ENCODE results near the gene FHOD3. TPM values are rescaled to one million over a fixed set of nuclear protein-coding genes. Genes with fewer than 3 reads are reported as not detected.
"Not testable (repeated sequence)": the region's sequence is repeated elsewhere in the genome, so short reads cannot be mapped to it uniquely, and the experiment has no call there.

FHOD3 gene
- total and polyA plus RNA-seq, 2 of the 13 experiments (the other 11 are each of a cell fraction or from before 2014, with no cell fraction given): 0.07 TPM; not detected in 1

DNA sequence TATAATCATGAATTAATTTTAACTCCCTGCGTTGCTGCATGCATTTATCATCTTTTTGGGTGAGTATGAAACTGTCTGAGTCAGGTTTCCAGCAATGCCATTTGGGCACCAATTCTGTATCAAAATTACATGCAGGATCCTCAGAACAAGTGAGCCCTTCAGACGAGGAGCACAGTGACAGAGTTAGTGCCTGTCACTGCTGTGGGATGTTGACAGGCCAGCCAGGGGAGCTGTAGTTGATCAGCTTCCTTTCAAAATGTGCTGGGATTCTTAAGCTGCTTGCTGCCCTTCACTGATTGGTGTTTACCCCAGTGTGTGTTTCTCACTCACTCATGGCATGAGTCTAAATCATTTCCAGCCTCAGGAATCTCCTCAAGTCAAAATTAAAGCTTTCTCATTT lies 422.1 kb downstream of the FHOD3 start:
- ATAC-seq (no peak), FAIRE-seq (no peak), DNase-seq (ENCODE audit: low spot score) (no peak)
- TF ChIP-seq ARNT2 (CRISPR knock-in tag; IDR thresholded peaks at IDR 0.05; ENCODE audit: low read depth) (no peak), SMAD3 (CRISPR knock-in tag; IDR thresholded peaks at IDR 0.05) (no peak), NBN (conservative IDR thresholded peaks at IDR 0.05) (no peak), KLF9 (CRISPR knock-in tag; IDR thresholded peaks at IDR 0.05; ENCODE audit: low read depth) (no peak), NRL (CRISPR knock-in tag; IDR thresholded peaks at IDR 0.05; ENCODE audit: borderline replicate concordance) (no peak), ZNF101 (CRISPR knock-in tag; IDR thresholded peaks at IDR 0.05; ENCODE audit: borderline replicate concordance, low read depth) (no peak), ZNF44 (CRISPR knock-in tag; IDR thresholded peaks at IDR 0.05) (no peak), JUNB (CRISPR knock-in tag; IDR thresholded peaks at IDR 0.05; ENCODE audit: borderline replicate concordance) (no peak)
- TF ChIP-seq, protein P1, sequence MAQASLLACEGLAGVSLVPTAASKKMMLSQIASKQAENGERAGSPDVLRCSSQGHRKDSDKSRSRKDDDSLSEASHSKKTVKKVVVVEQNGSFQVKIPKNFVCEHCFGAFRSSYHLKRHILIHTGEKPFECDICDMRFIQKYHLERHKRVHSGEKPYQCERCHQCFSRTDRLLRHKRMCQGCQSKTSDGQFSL (CRISPR knock-in tag; IDR thresholded peaks at IDR 0.05): no peak
- TF ChIP-seq, protein P2, sequence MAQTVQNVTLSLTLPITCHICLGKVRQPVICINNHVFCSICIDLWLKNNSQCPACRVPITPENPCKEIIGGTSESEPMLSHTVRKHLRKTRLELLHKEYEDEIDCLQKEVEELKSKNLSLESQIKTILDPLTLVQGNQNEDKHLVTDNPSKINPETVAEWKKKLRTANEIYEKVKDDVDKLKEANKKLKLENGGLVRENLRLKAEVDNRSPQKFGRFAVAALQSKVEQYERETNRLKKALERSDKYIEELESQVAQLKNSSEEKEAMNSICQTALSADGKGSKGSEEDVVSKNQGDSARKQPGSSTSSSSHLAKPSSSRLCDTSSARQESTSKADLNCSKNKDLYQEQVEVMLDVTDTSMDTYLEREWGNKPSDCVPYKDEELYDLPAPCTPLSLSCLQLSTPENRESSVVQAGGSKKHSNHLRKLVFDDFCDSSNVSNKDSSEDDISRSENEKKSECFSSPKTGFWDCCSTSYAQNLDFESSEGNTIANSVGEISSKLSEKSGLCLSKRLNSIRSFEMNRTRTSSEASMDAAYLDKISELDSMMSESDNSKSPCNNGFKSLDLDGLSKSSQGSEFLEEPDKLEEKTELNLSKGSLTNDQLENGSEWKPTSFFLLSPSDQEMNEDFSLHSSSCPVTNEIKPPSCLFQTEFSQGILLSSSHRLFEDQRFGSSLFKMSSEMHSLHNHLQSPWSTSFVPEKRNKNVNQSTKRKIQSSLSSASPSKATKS (CRISPR knock-in tag; IDR thresholded peaks at IDR 0.05): no peak
- TF ChIP-seq, protein P3, sequence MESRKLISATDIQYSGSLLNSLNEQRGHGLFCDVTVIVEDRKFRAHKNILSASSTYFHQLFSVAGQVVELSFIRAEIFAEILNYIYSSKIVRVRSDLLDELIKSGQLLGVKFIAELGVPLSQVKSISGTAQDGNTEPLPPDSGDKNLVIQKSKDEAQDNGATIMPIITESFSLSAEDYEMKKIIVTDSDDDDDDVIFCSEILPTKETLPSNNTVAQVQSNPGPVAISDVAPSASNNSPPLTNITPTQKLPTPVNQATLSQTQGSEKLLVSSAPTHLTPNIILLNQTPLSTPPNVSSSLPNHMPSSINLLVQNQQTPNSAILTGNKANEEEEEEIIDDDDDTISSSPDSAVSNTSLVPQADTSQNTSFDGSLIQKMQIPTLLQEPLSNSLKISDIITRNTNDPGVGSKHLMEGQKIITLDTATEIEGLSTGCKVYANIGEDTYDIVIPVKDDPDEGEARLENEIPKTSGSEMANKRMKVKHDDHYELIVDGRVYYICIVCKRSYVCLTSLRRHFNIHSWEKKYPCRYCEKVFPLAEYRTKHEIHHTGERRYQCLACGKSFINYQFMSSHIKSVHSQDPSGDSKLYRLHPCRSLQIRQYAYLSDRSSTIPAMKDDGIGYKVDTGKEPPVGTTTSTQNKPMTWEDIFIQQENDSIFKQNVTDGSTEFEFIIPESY (CRISPR knock-in tag; IDR thresholded peaks at IDR 0.05): no peak
- Histone ChIP-seq H3K79me2 (ENCODE audit: insufficient read depth, low read length) (no peaks in the 10 kb centered on the region), H3K27me3 (ENCODE audit: control insufficient read depth in 1 of 2, insufficient read depth in 2 of 2, low read length in 2 of 2) (peaks cover 2 to 35% of the 10 kb centered on the region in 2 experiments; a peak in 1 of 5 replicates), H3K27ac (ENCODE audit: extremely low read length, insufficient read depth, low read length) (no peak overlapping the region), H3K9ac (ENCODE audit: insufficient read depth, low read depth, low read length) (no peak overlapping the region), H3K4me1 (ENCODE audit: insufficient read depth, low read length) (no peaks in the 10 kb centered on the region), H4K20me1 (ENCODE audit: insufficient read depth, low read length) (no peaks in the 10 kb centered on the region), H2AFZ (ENCODE audit: low read length) (no peak overlapping the region), H3K4me3 (replicated peaks in 1 of 3; ENCODE audit: insufficient read depth in 1 of 3, low read depth in 2 of 3, low read length in 3 of 3) (no peak overlapping the region), H3K9me3 (ENCODE audit: low read length) (no peaks in the 10 kb centered on the region), H3K36me3 (replicated peaks in 1 of 2; ENCODE audit: control insufficient read depth in 1 of 2, insufficient read depth in 2 of 2, low read length in 2 of 2) (no peaks in the 10 kb centered on the region), H3K4me2 (ENCODE audit: low read depth, low read length) (no peak overlapping the region)
- intact Hi-C loops (cut with micrococcal nuclease; ENCODE audit: unreplicated experiment) (no loop called here), in situ Hi-C loops (cut with HindIII; ENCODE audit: extremely low pct_ligation_motif_present, low pct_unique_long_range_greater_than_20kb) (no loop called here)
- POLR2A ChIA-PET: no interaction called here
- CTCF ChIA-PET (ENCODE audit: low intra/inter-chr PET ratio, low total read pairs): no interaction called here
- BruUV-seq (replicated peaks): no TSS peak
- 2% methylated on average over 2 of the region's 2 CpGs for WGBS (ENCODE audit: low lambda C conversion rate)

DNA sequence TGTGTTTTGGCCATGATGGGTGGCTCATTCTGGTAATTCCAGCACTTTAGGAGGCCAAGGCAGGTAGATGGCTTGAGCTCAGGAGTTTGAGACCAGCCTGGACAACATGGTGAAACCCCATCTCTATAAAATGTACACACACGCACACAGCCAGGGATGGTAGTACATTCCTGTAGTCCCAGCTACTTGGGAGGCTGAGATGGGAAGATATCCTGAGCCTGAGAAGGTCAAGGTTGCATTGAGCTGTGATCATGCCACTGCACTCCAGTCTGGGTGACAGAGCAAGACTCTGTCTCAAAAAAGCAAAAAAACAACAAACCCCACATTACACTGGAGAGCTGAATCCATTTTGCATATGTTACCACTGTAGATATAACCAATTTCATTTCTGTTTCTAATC lies 423.8 kb downstream of the FHOD3 start:
- H3K4me1 ChIP-seq (ENCODE audit: insufficient read depth, low read length); ATAC-seq; H2AFZ ChIP-seq (ENCODE audit: low read length); DNase-seq (ENCODE audit: low spot score); H3K9ac ChIP-seq (ENCODE audit: insufficient read depth, low read depth, low read length); H3K36me3 ChIP-seq (replicated peaks in 1 of 2; ENCODE audit: control insufficient read depth in 1 of 2, insufficient read depth in 2 of 2, low read length in 2 of 2); H3K9me3 ChIP-seq (ENCODE audit: low read length); in situ Hi-C loops (cut with HindIII; ENCODE audit: extremely low pct_ligation_motif_present, low pct_unique_long_range_greater_than_20kb); FAIRE-seq; H3K4me2 ChIP-seq (ENCODE audit: low read depth, low read length); H3K79me2 ChIP-seq (ENCODE audit: insufficient read depth, low read length); H3K27ac ChIP-seq (ENCODE audit: extremely low read length, insufficient read depth, low read length); intact Hi-C loops (cut with micrococcal nuclease; ENCODE audit: unreplicated experiment); CTCF ChIA-PET (ENCODE audit: low intra/inter-chr PET ratio, low total read pairs); BruUV-seq (replicated peaks); POLR2A ChIA-PET; H4K20me1 ChIP-seq (ENCODE audit: insufficient read depth, low read length); H3K4me3 ChIP-seq (replicated peaks in 1 of 3; ENCODE audit: insufficient read depth in 1 of 3, low read depth in 2 of 3, low read length in 3 of 3): not testable (repeated sequence)
- H3K27me3 ChIP-seq (ENCODE audit: control insufficient read depth in 1 of 2, insufficient read depth in 2 of 2, low read length in 2 of 2): peaks cover 3 to 39% of the 10 kb centered on the region in 2 experiments; a peak in 1 of 5 replicates
- 0% methylated on average over 1 of the region's 1 CpG for WGBS (ENCODE audit: low lambda C conversion rate)

Data from HepG2 (cell line).